AG04449 (cell line): ENCODE data around the gene CCDC85B.

ENCODE experiments used
- CTCF ChIA-PET: fragments of 350-600 bp; formaldehyde crosslinking; extraction: SDS; loops from one replicate; lab custom pipeline; 2021; ENCODE audit warnings: antibody characterized with exemption; lab: Yijun Ruan, JAX
- POLR2A ChIA-PET: fragments of 400-600, 350-600 bp; formaldehyde crosslinking; extraction: SDS; loops from one replicate; lab custom pipeline; 2020; ENCODE audit warnings: antibody characterized with exemption, inconsistent platforms; lab: Yijun Ruan, JAX
- DNase-seq: peaks from one replicate; pipeline ENCODE4 v3.0.0-alpha.2; 2010; ENCODE audit warnings: low read depth, low spot score
- H3K4me3 ChIP-seq: 2 replicates; pipeline ENCODE4 v1.5.1; 2011; ENCODE audit warnings: low read depth, mild to moderate bottlenecking, control low read depth, low read length
- TF ChIP-seq, protein P1 (sequence below): IDR thresholded peaks from one replicate; pipeline ENCODE4 v1.5.1; 2011; ENCODE audit warnings: mild to moderate bottlenecking, moderate library complexity, low read length, control low read depth, inconsistent platforms; ENCODE audit not compliant: insufficient read depth; ENCODE audit errors: missing control alignments

CCDC85B gene

DNA sequence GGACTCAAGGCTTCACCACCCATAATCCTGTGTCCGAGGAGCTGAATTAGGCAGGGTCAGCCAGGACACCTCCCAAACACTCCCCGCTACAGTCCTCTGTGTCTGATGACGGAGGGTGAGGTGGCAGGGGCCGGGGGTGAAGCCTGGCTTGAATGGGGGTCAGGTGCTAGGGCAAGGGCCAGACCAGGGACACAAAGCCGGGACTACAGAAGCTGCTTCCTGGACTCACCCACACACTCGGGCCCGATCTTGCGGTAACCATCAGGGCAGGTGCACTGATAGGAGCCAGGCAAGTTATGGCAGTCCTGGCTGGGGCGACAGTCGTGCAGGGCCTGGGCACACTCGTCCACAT lies 20.2 kb upstream of the CCDC85B start:
- TF ChIP-seq, protein P1, sequence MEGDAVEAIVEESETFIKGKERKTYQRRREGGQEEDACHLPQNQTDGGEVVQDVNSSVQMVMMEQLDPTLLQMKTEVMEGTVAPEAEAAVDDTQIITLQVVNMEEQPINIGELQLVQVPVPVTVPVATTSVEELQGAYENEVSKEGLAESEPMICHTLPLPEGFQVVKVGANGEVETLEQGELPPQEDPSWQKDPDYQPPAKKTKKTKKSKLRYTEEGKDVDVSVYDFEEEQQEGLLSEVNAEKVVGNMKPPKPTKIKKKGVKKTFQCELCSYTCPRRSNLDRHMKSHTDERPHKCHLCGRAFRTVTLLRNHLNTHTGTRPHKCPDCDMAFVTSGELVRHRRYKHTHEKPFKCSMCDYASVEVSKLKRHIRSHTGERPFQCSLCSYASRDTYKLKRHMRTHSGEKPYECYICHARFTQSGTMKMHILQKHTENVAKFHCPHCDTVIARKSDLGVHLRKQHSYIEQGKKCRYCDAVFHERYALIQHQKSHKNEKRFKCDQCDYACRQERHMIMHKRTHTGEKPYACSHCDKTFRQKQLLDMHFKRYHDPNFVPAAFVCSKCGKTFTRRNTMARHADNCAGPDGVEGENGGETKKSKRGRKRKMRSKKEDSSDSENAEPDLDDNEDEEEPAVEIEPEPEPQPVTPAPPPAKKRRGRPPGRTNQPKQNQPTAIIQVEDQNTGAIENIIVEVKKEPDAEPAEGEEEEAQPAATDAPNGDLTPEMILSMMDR = no peak
- peak overlapping the region; percentile 80 for H3K4me3 ChIP-seq
- no peak for DNase-seq
- ChIA-PET POLR2A (interaction anchor here (1.4 to 6.8 kb wide), 2 partner anchors 10 to 21 kb away, joined by 5 to 103 read pairs; partner anchors contain the start of genes CCDC85B, CFL1 and MUS81), CTCF (interaction anchor here (0.8 to 33.3 kb wide), 6 partner anchors 9 to 159 kb away, joined by 3 to 1090 read pairs (median 90); partner anchors contain the start of genes CCDC85B, FIBP, KAT5 and MUS81)

DNA sequence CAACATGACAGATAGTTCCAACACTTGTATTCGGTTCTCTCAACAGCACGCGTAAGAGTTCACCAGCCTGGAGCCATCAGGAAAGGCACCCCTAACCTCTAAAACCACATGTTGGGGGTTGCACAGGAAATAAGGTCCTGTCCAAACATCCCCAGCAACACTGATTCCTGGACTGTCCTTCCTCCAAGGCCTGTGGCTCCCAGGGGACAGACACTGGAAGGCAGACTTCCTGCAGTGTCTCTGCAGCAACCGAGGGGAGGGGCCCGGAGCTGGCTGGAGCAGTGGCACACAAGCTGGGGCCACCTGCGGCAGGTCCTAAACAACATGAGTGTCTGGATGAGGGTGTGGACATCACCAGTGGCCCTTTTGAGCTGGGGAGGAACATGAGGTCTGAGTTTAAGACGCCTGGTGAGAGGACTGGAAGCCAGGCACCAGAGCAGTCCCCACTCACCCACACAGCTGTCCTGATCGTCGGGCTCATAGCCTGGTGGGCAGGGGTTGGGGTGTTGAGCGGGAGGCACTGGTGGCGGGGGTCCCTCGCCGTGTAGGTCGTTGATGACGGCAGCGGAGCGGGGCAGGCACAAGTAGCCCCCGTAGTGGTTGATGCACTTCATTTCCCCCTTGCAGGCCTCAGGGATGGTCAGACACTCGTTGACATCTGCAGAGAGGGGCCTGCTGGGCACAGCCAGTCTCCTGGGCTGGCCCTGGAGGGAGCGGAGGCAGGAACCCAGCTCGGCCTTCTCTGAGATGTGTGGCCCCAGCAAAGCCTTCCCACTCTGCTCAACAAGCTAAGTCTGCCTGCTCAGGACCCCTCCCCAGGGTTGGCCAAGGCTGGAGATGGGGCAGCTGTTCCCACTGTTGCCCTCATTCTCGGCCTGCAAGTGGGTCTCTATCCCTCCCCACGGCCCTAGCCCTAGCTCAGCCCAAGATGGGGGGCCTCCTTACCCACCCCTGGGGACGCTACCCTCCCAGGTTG lies 19.5 kb upstream of the CCDC85B start:
- POLR2A ChIA-PET = interaction anchor here (0.6 to 6.8 kb wide), 15 partner anchors 8 to 45 kb away, joined by 3 to 103 read pairs (median 4); partner anchors contain the start of genes CCDC85B, CFL1, FIBP and MUS81
- DNase-seq = no peak
- CTCF ChIA-PET = interaction anchor here (0.8 to 33.3 kb wide), 12 partner anchors 8 to 229 kb away, joined by 3 to 1090 read pairs (median 4); partner anchors contain the start of genes CCDC85B, FIBP, KAT5 and MUS81
- peak overlapping the region; percentile 80 for H3K4me3 ChIP-seq
- TF ChIP-seq, protein P1 = no peak

DNA sequence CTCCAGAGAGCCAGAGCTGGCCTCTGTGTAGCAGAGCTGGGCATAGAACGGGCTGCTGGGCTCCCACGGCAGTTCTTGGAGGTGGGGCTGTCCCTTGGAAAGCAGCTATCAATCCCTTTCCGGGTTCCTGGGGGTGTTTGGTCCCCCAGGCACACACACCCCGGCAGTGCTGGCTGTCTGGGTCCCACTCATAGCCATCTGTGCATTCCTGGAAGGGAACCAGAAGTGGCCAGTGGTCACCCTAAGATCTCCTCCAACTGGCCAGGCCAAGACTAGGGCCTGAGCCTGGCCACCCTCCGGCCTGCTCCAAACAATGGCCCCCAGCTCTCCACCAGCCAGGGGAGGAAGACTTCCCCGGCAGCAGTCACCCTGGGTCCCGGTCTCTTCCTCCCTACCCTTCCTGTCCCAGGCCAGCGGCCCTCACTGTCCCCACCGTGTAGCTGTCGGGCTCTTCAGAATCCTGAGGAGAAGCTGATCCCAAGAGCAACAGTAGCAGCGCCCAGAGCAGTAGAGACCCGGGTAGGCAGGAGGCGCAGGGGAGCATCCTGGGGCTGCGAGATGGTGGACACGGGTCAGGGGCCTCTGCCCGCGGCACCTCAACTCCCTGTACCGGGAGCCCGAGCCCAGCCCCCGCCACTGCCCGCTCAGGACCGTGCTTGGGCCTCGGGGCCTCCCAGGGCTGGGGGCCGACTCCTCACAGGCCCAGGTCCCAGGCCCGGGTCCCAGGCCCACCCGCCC lies 18.5 kb upstream of the CCDC85B start:
- peak overlapping the region; percentile 80 for H3K4me3 ChIP-seq
- no peak for DNase-seq
- POLR2A ChIA-PET = interaction anchor here (0.9 to 6.8 kb wide), 15 partner anchors 9 to 131 kb away, joined by 3 to 103 read pairs (median 4); partner anchors contain the start of genes BANF1, CFL1, FIBP and MUS81
- CTCF ChIA-PET = interaction anchor here (0.9 to 33.3 kb wide), 9 partner anchors 11 to 230 kb away, joined by 3 to 1090 read pairs (median 5); partner anchors contain the start of genes CCDC85B, FIBP, KAT5 and MUS81
- TF ChIP-seq, protein P1 = peak; percentile 40

- H3K4me3 ChIP-seq = peak within 1 kb of the TSS; percentile 80
- POLR2A ChIA-PET = interaction anchor here (0.9 to 6.8 kb wide), 11 partner anchors 9 to 130 kb away, joined by 3 to 103 read pairs (median 4); partner anchors contain the start of genes BANF1, CFL1, FIBP and MUS81
- TF ChIP-seq, protein P1 = no peak
- CTCF ChIA-PET = interaction anchor here (1.3 to 33.3 kb wide), 6 partner anchors 12 to 167 kb away, joined by 3 to 1090 read pairs (median 90); partner anchors contain the start of genes CCDC85B, FIBP, KAT5 and MUS81
- DNase-seq = no peak
Measured at GRCh38 chr11:65872586-65873317, 17.7 kb upstream of the CCDC85B start, which contains the start of gene EFEMP2. TSS of gene EFEMP2 (minus strand) at chr11:65872800. CDS start at chr11:65872354, 446 bp downstream.
